GM21717 (cell line): Measurements from ENCODE around the gene DPPA5.
"Not testable (repeated sequence)": the region's sequence is repeated elsewhere in the genome, so short reads cannot be mapped to it uniquely, and the experiment has no call there.

Experiments used
- ATAC-seq: cut with Tn5 transposase; IDR thresholded peaks from one replicate; pipeline ENCODE4 v1.9.1; 2021; ENCODE audit warnings: mild to moderate bottlenecking, moderate library complexity; ENCODE audit not compliant: unreplicated experiment

Gene DPPA5

GRCh38 chr6:73364549-73364948 lies 10.5 kb upstream of the DPPA5 start:
- no peak for ATAC-seq

GRCh38 chr6:73364121-73364520 lies 10.0 kb upstream of the DPPA5 start:
- ATAC-seq = no peak

GRCh38 chr6:73363537-73363875 lies 9.4 kb upstream of the DPPA5 start:
- ATAC-seq = no peak

GRCh38 chr6:73362869-73363536 lies 8.9 kb upstream of the DPPA5 start:
- no peak for ATAC-seq

GRCh38 chr6:73362358-73362757 lies 8.3 kb upstream of the DPPA5 start, which contains the start of gene KHDC3L:
Gene KHDC3L, plus strand, starts transcription at chr6:73362658. Its CDS starts 72 bp downstream, at chr6:73362730.
- ATAC-seq = no peak

GRCh38 chr6:73349311-73349710 lies 4.8 kb downstream of the DPPA5 start:
- no peak for ATAC-seq

GRCh38 chr6:73348550-73349204 lies 5.4 kb downstream of the DPPA5 start:
- ATAC-seq = no peak

GRCh38 chr6:73343164-73343563 lies 10.9 kb downstream of the DPPA5 start:
- no peak for ATAC-seq

GRCh38 chr6:73342174-73342573 lies 11.9 kb downstream of the DPPA5 start:
- ATAC-seq = no peak

- no peak for ATAC-seq
Measured at GRCh38 chr6:73341335-73341734, 12.7 kb downstream of the DPPA5 start.

- ATAC-seq = no peak
Measured at GRCh38 chr6:73340048-73340447, 14.0 kb downstream of the DPPA5 start.

GRCh38 chr6:73339340-73339739 lies 14.7 kb downstream of the DPPA5 start:
- no peak for ATAC-seq

GRCh38 chr6:73329201-73329600 lies 24.9 kb downstream of the DPPA5 start:
- ATAC-seq = peak; percentile 77

- ATAC-seq = no peak
Measured at GRCh38 chr6:73328790-73329189, 25.3 kb downstream of the DPPA5 start.

GRCh38 chr6:73325656-73326055 lies 28.4 kb downstream of the DPPA5 start:
- no peak for ATAC-seq

- no peak for ATAC-seq
Measured at GRCh38 chr6:73323323-73323722, 30.8 kb downstream of the DPPA5 start.

GRCh38 chr6:73314577-73315492 lies 39.2 kb downstream of the DPPA5 start:
- ATAC-seq = no peak

GRCh38 chr6:73310503-73310845 lies 43.6 kb downstream of the DPPA5 start:
- ATAC-seq = not testable (repeated sequence)

GRCh38 chr6:73309785-73310502 lies 44.1 kb downstream of the DPPA5 start:
- peak; percentile 98 for ATAC-seq

- peak; percentile 41 for ATAC-seq
Measured at GRCh38 chr6:73309535-73309784, 44.6 kb downstream of the DPPA5 start.
